SK-N-MC (cell line): ENCODE results near the gene ANKRD44.
A peak's percentile ranks its signal among the peaks of the same experiment; 100 is the strongest.

Source experiments
- DNase-seq: peaks from one replicate; pipeline ENCODE4 v3.0.0-alpha.2; 2011; ENCODE audit warnings: low read depth, low spot score
- H3K27ac ChIP-seq: fragments of 200-600 bp; sonication (generic); 2 replicates; pipeline ENCODE4 v1.5.1; 2016; ENCODE audit warnings: mixed run types
- H3K36me3 ChIP-seq: fragments of 200-600 bp; sonication (generic); 2 replicates; pipeline ENCODE4 v1.6.1; 2017; ENCODE audit warnings: antibody characterized with exemption, low read length, mixed read lengths; ENCODE audit not compliant: insufficient read depth
- H3K4me3 ChIP-seq: fragments of 200-600 bp; sonication (generic); 2 replicates; pipeline ENCODE4 v1.5.1; 2016
- H3K9ac ChIP-seq: fragments of 200-600 bp; sonication (generic); 2 replicates; pipeline ENCODE4 v1.8.0; 2017; ENCODE audit warnings: mixed run types, mixed read lengths; ENCODE audit not compliant: insufficient read length
- H3K9me3 ChIP-seq: fragments of 200-600 bp; sonication (generic); 2 replicates; pipeline ENCODE4 v1.6.1; 2017; ENCODE audit warnings: low read depth, mild to moderate bottlenecking, antibody characterized with exemption, low read length, moderate library complexity, mixed read lengths
- EZH2 ChIP-seq: fragments of 200-600 bp; sonication (generic); IDR thresholded peaks from one replicate; pipeline ENCODE4 v1.6.1; 2017; ENCODE audit warnings: antibody characterized with exemption
- FOXP2 ChIP-seq: optimal IDR thresholded peaks from 2 replicates; pipeline ENCODE3; 2011; ENCODE audit warnings: mild to moderate bottlenecking, moderate library complexity; ENCODE audit not compliant: insufficient read depth; ENCODE audit errors: extremely low read length, control extremely low read depth
- POLR2AphosphoS5 ChIP-seq: IDR thresholded peaks from 2 replicates; pipeline ENCODE4 v1.6.1; 2012; ENCODE audit warnings: mild to moderate bottlenecking, low read depth, low read length, borderline replicate concordance

The ANKRD44 gene

DNA sequence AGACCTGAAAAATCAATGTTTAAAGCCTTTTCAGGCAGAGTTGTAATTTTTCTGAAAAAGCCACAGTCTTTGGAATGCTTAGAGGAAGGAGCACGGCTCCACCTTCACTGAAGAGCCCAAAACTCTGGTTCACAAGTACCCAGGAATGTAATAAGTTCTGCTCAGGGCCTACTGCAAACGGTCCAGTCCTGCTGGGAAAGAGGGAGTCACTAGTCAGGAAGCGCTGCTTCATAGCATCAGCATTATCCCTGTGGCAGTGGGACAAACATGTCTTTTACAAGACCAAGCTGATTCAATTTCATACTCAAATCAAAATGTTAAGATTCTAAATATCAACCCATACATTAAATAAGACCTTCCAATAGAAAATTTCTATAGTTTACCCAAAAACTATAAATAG, 231.2 kb downstream of the ANKRD44 start:
- peak overlapping the region; percentile 55 for H3K4me3 ChIP-seq
- DNase-seq = no peak
- H3K27ac ChIP-seq = peak overlapping the region; percentile 85
- H3K9me3 ChIP-seq = no peaks in the 10 kb centered on the region
- TF ChIP-seq POLR2AphosphoS5 (no peak), FOXP2 (no peak), EZH2 (no peak)
- peak overlapping the region; percentile 13 for H3K9ac ChIP-seq
- peaks cover 40% of the 10 kb centered on the region for H3K36me3 ChIP-seq

DNA sequence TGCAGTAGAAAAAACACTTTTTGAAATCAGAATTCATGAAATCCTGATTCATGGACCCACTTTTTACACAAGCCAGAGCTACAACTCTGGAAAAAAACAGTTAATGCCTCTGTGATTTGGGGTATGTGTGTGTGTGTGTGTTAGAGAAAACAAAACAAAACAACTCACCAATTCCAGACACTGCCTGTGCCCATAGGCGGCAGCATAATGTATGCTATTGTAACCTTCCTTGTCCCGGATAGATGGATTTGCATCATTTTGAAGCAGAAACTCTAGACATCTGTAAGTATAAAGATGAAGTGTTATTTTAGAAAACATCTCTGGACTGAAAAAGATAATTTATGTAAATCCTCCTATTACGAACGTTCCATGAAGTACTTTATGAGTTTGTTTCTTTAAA, 232.0 kb downstream of the ANKRD44 start:
- peak overlapping the region; percentile 22 for H3K9ac ChIP-seq
- H3K27ac ChIP-seq = peak overlapping the region; percentile 85
- peaks cover 34% of the 10 kb centered on the region for H3K36me3 ChIP-seq
- H3K4me3 ChIP-seq = peak overlapping the region; percentile 55
- no peaks in the 10 kb centered on the region for H3K9me3 ChIP-seq
- DNase-seq = no peak
- TF ChIP-seq POLR2AphosphoS5 (no peak), FOXP2 (no peak), EZH2 (no peak)

DNA sequence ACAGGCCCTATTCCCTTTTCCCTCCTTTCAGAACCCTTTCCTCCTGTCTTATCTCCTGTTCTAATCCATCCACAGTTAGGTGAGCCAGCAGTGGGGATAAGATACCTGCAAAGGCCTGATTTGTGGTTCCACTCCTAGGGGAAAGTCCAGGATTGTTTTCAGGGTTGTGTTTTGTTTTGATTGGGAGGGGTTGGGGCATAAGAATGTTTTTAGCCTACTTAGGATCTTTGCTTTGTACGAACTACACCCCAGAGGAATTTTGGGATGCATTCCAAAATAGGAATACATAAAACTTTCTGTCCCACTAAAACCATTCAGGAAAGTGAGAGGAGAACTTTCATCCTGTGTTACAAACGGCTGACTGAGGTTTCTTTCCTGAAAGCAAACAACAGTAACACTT, 233.2 kb downstream of the ANKRD44 start:
- TF ChIP-seq POLR2AphosphoS5 (no peak), FOXP2 (no peak), EZH2 (no peak)
- Histone ChIP-seq H3K27ac (peak overlapping the region; percentile 85), H3K9ac (peak overlapping the region; percentile 43), H3K4me3 (no peak overlapping the region; the same call in 1 of the 2 replicates), H3K9me3 (no peaks in the 10 kb centered on the region), H3K36me3 (peaks cover 22% of the 10 kb centered on the region)
- DNase-seq = no peak

DNA sequence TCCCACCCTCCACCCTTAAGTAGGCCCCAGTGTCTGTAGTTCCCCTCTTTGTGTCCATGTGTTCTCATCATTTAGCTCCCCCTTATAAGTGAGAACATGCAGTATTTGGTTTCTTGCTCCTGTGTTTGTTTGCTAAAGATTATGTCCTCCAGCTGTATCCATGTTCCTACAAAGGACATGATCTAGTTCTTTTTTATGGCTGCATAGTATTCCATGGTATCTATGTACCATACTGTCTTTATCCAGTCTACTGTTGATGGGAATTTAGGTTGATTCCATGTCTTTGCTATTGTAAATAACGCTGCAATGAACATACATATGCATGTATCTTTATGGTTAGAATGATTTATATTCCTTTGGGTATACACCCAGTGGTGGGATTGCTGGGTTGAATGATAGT, 233.9 kb downstream of the ANKRD44 start:
- no peak for TF ChIP-seq POLR2AphosphoS5
- no peak for TF ChIP-seq EZH2
- TF ChIP-seq FOXP2 = no peak
- Histone ChIP-seq H3K36me3 (peaks cover 22% of the 10 kb centered on the region), H3K27ac (no peak overlapping the region), H3K9ac (no peak overlapping the region), H3K4me3 (no peak overlapping the region), H3K9me3 (no peaks in the 10 kb centered on the region)
- no peak for DNase-seq

DNA sequence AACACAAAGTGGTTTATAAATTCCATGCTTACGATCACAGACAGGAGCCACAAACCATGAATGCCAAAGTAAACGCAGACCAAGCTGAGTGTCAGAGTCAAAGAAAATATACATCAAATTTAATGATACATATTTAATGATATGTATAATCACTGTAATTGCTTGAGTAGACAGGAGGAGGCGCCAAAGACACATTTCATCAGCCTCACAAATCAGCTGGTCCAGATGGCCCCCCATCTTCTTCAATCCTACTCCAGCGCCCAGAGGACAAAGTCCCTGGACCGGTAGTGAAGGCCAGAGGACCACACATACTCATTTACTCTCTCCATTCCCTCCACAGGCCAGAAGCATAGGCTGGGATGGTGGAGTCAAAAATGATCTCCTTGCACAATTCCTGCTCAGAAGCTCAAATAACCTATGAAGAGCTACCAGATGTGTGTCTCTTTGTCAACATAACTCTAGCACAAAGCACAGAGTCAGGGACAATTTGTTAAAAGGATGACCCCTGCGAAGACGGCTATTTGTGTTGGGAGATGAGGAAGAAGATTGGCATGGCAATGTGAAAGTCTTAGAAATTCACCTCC, 234.7 kb downstream of the ANKRD44 start:
- no peak for DNase-seq

DNA sequence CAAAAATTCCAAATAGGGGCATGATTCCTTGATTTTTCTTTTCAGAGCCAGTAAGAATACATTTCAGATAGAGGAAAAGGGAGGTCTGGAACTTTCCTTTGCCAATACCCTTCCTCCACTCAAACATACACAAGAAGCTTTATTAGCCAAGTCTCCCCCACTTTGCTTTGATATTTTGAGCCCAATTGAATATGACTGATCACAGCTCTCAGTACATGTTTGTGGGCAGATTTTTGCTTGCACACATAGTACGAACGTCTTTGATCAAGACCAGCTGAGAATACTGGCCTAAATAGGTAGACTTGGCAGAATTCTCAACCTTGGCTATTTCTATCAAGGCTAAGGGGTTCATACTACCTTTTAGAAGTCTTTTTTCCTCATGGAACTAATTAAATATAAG, 235.3 kb downstream of the ANKRD44 start:
- Histone ChIP-seq H3K36me3 (peaks cover 15% of the 10 kb centered on the region), H3K9me3 (no peaks in the 10 kb centered on the region), H3K4me3 (no peak overlapping the region), H3K9ac (peak overlapping the region; percentile 56), H3K27ac (peak overlapping the region; percentile 100)
- TF ChIP-seq EZH2 (no peak), POLR2AphosphoS5 (no peak), FOXP2 (no peak)
- no peak for DNase-seq

More for the DNA sequence above, 234.7 kb downstream of the ANKRD44 start:
- Histone ChIP-seq H3K9ac (peak overlapping the region; percentile 56), H3K36me3 (peaks cover 17% of the 10 kb centered on the region), H3K9me3 (no peaks in the 10 kb centered on the region), H3K4me3 (no peak overlapping the region), H3K27ac (peak overlapping the region; percentile 100)
- no peak for TF ChIP-seq FOXP2
- TF ChIP-seq EZH2 = no peak
- no peak for TF ChIP-seq POLR2AphosphoS5

DNA sequence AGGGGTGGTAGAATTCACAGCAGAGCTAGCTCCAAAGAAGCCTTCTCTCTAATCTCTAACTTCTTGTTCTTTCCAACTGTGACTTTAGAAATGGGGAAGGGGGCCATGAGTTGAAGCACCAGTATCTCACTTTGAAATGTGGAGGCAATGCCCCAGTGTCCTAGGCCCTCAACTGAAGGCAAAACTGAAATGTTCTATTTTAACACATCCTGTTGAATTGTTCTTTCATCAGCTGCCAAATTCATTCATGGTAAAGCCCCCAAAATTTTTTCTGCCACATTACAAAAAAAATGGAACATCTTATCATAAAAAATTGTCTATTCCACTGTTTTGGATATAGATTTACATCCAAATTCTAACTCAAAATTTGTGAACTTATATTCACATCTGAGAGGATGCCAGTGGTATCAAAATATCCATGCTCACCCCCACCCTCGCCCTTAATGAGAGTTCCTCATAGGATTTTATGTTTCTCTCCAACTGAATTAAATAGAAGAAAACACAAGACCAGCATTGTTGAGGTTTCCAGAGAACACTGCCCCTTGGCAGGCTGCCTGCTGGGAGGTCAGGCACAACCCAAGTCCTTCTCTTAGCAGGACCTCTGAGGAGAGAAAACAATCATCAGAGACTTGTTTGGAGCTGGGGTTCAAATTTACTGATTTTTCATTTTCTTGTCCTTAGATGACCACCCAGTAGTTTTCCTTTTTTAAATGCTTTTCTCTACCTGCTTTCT, 236.7 kb downstream of the ANKRD44 start:
- no peak overlapping the region for H3K4me3 ChIP-seq
- TF ChIP-seq POLR2AphosphoS5 (no peak), FOXP2 (no peak), EZH2 (no peak)
- DNase-seq = no peak

DNA sequence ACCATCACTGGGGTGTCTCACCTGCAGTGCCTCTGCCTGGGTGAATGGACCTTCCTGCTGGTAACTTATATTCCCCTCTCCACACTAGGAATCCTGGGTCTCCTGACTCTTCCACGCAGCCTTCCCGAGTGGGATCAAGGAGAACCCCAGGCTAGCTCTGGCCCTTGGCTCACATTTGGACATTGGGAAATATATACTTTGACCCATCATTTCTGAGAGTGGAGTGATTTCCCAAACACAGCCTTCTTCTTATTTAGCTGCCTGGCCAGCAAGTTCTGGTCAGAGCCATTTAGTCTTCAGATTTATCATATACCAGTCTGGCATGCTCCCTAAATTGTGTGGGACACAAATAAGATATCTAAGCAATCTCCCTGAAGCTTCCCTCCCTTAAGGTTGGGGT, 237.3 kb downstream of the ANKRD44 start:
- no peak for DNase-seq
- Histone ChIP-seq H3K27ac (peak overlapping the region; percentile 100), H3K36me3 (peaks cover 15% of the 10 kb centered on the region), H3K9ac (peak overlapping the region; percentile 73), H3K4me3 (no peak overlapping the region), H3K9me3 (no peaks in the 10 kb centered on the region)
- TF ChIP-seq EZH2 = no peak
- TF ChIP-seq POLR2AphosphoS5 = no peak
- no peak for TF ChIP-seq FOXP2

More for the DNA sequence above, 236.7 kb downstream of the ANKRD44 start:
- Histone ChIP-seq H3K27ac (peak overlapping the region; percentile 100), H3K9me3 (no peaks in the 10 kb centered on the region), H3K9ac (peak overlapping the region; percentile 73), H3K36me3 (peaks cover 15% of the 10 kb centered on the region)
